Karpas-422 (cell line): ENCODE results near the gene LUZP2. TPM values are rescaled to one million over a fixed set of nuclear protein-coding genes. Genes with fewer than 3 reads are reported as not detected.

Experiments
- DNase-seq: peaks from one replicate; pipeline ENCODE4 v3.0.0-alpha.2; 2015
- H2AFZ ChIP-seq: fragments of 200-600 bp; sonication (generic); 2 replicates; pipeline ENCODE4 v1.6.1; 2014; ENCODE audit warnings: antibody characterized with exemption, low read length, mixed read lengths
- H3K27ac ChIP-seq: fragments of 200-600 bp; sonication (generic); 2 replicates; pipeline ENCODE4 v1.5.1; 2014; ENCODE audit warnings: mild to moderate bottlenecking, low read length, moderate library complexity
- H3K27me3 ChIP-seq: fragments of 200-600 bp; sonication (generic); 2 replicates; pipeline ENCODE4 v1.6.1; 2014; ENCODE audit warnings: low read length, mixed read lengths
- H3K36me3 ChIP-seq: fragments of 200-600 bp; sonication (generic); 2 replicates; pipeline ENCODE4 v1.6.1; 2014; ENCODE audit warnings: low read length, mixed read lengths; ENCODE audit not compliant: insufficient read depth
- H3K4me1 ChIP-seq: fragments of 200-600 bp; sonication (generic); 2 replicates; pipeline ENCODE4 v1.6.1; 2014; ENCODE audit warnings: mild to moderate bottlenecking, low read length, mixed read lengths
- H3K4me2 ChIP-seq: fragments of 200-600 bp; sonication (generic); 2 replicates; pipeline ENCODE4 v1.6.1; 2014; ENCODE audit warnings: low read length, low read depth, mild to moderate bottlenecking; ENCODE audit not compliant: poor library complexity, severe bottlenecking
- H3K4me3 ChIP-seq: fragments of 200-600 bp; sonication (generic); 2 replicates; pipeline ENCODE4 v1.5.1; 2014; ENCODE audit warnings: mild to moderate bottlenecking, antibody characterized with exemption, low read length, mixed read lengths
- H3K79me2 ChIP-seq: fragments of 200-600 bp; sonication (generic); 2 replicates; pipeline ENCODE4 v1.6.1; 2014; ENCODE audit warnings: mild to moderate bottlenecking, low read length, mixed read lengths
- H3K9ac ChIP-seq: fragments of 200-600 bp; sonication (generic); 2 replicates; pipeline ENCODE4 v1.6.0; 2014; ENCODE audit warnings: low read length
- H3K9me2 ChIP-seq: fragments of 200-600 bp; sonication (generic), shearing (Covaris generic); replicated peaks from 2 replicates; pipeline ENCODE4 v1.6.0; 2014; ENCODE audit warnings: mild to moderate bottlenecking, low read length, moderate library complexity; ENCODE audit not compliant: insufficient read depth
- H3K9me3 ChIP-seq: fragments of 300-700, 200-600 bp; sonication (generic); 2 replicates; pipeline ENCODE4 v1.6.1; 2014; ENCODE audit warnings: low read length, mixed read lengths
- H4K20me1 ChIP-seq: fragments of 200-600 bp; sonication (generic); 2 replicates; pipeline ENCODE4 v1.6.1; 2014; ENCODE audit warnings: mild to moderate bottlenecking, antibody characterized with exemption, low read length, low read depth; ENCODE audit not compliant: insufficient read depth
- total RNA-seq: library from RNA; depleted of rRNA; stranded (reverse); fragments of >200 nt; shearing (Covaris generic); gene quantifications from 2 replicates; pipeline ENCODE4 v1.2.3, GENCODE V29; 2014; ENCODE audit warnings: low replicate concordance

Gene LUZP2
- total RNA-seq, 1 experiment from 2014 or later: not detected

DNA sequence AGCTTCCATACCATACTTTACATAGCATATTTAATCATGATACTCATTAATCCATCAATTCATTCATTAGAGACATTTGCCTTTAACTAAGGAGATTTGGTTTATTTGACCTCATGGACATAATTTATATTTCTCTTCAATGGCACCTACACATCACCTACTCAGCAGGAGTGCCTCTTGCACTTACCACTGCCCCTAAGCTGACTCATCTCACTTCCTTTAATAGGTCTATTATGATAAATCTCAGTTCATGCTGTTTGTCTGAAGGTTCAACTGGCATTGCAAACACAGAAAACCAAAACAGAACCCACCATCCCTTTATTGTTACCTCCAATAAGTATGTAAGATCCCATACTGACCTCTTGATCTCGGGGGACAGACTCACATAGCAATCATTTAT, 186.7 kb downstream of the LUZP2 start:
- H4K20me1 ChIP-seq: no peaks in the 10 kb centered on the region
- peaks cover 3% of the 10 kb centered on the region for H3K9me3 ChIP-seq
- H3K9me2 ChIP-seq: 0 out of 2 replicates have a peak, but pooled peaks cover 5% of the 10 kb centered on the region
- no peak overlapping the region for H3K9ac ChIP-seq
- H3K4me2 ChIP-seq: no peak overlapping the region
- H3K27me3 ChIP-seq: no peaks in the 10 kb centered on the region
- no peak overlapping the region for H3K4me3 ChIP-seq
- no peaks in the 10 kb centered on the region for H3K79me2 ChIP-seq
- no peaks in the 10 kb centered on the region for H3K36me3 ChIP-seq
- no peak for DNase-seq
- H3K4me1 ChIP-seq: no peaks in the 10 kb centered on the region
- H2AFZ ChIP-seq: no peak overlapping the region
- H3K27ac ChIP-seq: no peak overlapping the region

DNA sequence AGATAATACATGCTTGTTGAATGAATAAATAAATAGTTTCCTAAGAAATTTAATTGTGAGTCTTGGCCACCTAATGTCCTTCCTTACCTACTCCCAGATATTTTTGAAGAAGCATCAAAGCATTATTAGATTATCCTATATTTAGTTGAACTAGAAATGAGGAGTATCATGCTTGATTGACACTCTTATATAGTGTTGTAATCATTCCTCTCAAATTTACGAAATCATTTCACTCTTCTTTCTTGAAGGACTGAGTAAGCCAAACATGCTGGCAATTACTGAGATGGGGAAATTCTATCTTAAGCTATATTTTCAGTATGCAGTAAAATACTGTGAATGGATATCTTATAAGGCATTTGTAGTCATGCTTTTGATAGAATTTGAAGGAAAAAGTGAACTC, 189.0 kb downstream of the LUZP2 start:
- Histone ChIP-seq H3K9me3 (peaks cover 3% of the 10 kb centered on the region), H3K36me3 (no peaks in the 10 kb centered on the region), H3K4me1 (no peaks in the 10 kb centered on the region), H3K27ac (no peak overlapping the region), H3K4me2 (no peak overlapping the region), H3K9me2 (no peaks in the 10 kb centered on the region), H3K27me3 (no peaks in the 10 kb centered on the region), H4K20me1 (no peaks in the 10 kb centered on the region), H3K4me3 (no peak overlapping the region), H3K9ac (no peak overlapping the region), H2AFZ (no peak overlapping the region), H3K79me2 (no peaks in the 10 kb centered on the region)
- DNase-seq: no peak

- Histone ChIP-seq H3K4me3 (no peak overlapping the region), H3K4me2 (no peak overlapping the region), H2AFZ (no peak overlapping the region), H3K79me2 (no peaks in the 10 kb centered on the region), H4K20me1 (no peaks in the 10 kb centered on the region), H3K4me1 (no peaks in the 10 kb centered on the region), H3K9me3 (no peaks in the 10 kb centered on the region), H3K27me3 (no peaks in the 10 kb centered on the region), H3K36me3 (no peaks in the 10 kb centered on the region), H3K9ac (no peak overlapping the region), H3K9me2 (no peaks in the 10 kb centered on the region), H3K27ac (no peak overlapping the region)
- DNase-seq: no peak
Measured at GRCh38 chr11:24687531-24688147, 190.8 kb downstream of the LUZP2 start.

DNA sequence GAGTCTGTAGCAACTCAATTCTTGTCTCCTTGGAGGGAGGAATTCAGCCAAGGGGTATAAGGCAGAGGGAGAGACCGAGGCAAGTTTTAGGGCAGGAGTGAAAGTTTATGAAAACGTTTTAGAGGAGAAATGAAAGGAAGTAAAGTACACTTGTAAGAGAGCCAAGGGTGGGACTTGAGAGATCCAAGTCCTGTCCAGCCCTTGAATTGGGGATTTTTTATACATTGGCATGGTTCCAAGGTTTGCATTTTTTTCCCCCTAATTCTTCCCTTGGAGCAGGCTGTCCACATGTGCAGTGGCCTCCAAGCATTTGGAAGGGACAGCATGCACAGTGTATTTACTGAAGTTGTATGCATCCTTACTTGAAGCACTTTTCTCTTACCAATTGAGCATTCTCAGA, 192.1 kb downstream of the LUZP2 start:
- H3K9me3 ChIP-seq: no peaks in the 10 kb centered on the region
- no peak for DNase-seq
- H3K36me3 ChIP-seq: no peaks in the 10 kb centered on the region
- H3K79me2 ChIP-seq: no peaks in the 10 kb centered on the region
- no peak overlapping the region for H2AFZ ChIP-seq
- H3K4me1 ChIP-seq: no peaks in the 10 kb centered on the region
- no peaks in the 10 kb centered on the region for H3K27me3 ChIP-seq
- no peak overlapping the region for H3K9ac ChIP-seq
- no peak overlapping the region for H3K4me3 ChIP-seq
- H3K4me2 ChIP-seq: no peak overlapping the region
- no peaks in the 10 kb centered on the region for H4K20me1 ChIP-seq
- H3K27ac ChIP-seq: no peak overlapping the region
- no peaks in the 10 kb centered on the region for H3K9me2 ChIP-seq

DNA sequence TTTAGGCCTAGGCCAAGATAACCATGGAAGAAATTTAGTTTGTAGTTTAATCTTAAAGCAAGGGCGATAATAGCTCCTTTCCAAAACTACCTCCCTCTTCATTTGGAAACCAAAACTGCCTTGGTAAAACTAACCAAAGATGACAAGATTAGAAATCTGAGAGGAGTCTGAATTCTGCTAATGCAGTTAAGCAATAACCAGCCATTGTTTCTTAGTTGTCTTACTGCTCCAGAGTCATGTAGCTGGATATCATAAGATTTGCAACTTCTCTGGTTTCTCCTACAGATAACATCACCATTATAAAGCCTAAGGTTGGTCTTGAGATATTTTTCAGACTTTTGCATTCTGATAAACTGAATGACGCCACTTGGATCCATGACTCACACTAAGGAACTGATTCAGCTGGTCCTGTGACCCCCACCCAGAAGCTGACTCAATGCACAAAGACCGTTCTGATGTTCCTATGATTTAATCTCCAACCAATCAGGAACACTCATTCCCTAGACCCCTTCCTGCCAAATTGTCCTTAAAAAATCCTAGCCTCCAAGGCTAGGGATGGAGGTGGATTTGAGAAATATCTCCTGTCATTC, 200.8 kb downstream of the LUZP2 start:
- no peak for DNase-seq
- H3K9me2 ChIP-seq: no peaks in the 10 kb centered on the region
- H3K27me3 ChIP-seq: no peaks in the 10 kb centered on the region
- H2AFZ ChIP-seq: no peak overlapping the region
- no peaks in the 10 kb centered on the region for H3K4me1 ChIP-seq
- H3K9ac ChIP-seq: no peak overlapping the region
- no peak overlapping the region for H3K27ac ChIP-seq
- no peaks in the 10 kb centered on the region for H3K79me2 ChIP-seq
- H3K4me3 ChIP-seq: no peak overlapping the region
- H3K36me3 ChIP-seq: no peaks in the 10 kb centered on the region
- no peak overlapping the region for H3K4me2 ChIP-seq
- H4K20me1 ChIP-seq: no peaks in the 10 kb centered on the region
- no peaks in the 10 kb centered on the region; the same call in 1 of the 2 replicates for H3K9me3 ChIP-seq

DNA sequence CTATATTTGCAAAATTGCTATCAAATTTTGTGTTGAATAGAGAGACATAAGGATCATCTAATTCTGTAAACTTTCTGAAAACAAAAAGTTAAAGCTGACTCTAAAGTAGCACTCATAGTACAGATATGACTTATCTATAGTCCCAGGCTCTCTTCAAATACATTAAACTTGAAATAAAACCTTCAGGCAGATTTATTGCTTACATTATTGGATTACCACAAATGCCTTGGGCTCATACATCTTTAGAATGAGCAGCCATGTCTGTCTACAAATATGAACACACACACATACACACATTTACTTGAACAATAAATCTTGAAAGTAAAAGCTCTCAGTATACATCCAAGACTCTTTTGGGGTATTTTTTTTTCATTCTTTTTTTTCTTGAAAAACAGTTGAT, 207.9 kb downstream of the LUZP2 start:
- Histone ChIP-seq H3K4me1 (no peaks in the 10 kb centered on the region), H3K4me3 (no peak overlapping the region), H3K4me2 (no peak overlapping the region), H3K9ac (no peak overlapping the region), H3K9me2 (no peaks in the 10 kb centered on the region), H4K20me1 (no peaks in the 10 kb centered on the region), H3K27ac (no peak overlapping the region), H2AFZ (no peak overlapping the region), H3K36me3 (no peaks in the 10 kb centered on the region), H3K27me3 (no peaks in the 10 kb centered on the region), H3K79me2 (no peaks in the 10 kb centered on the region), H3K9me3 (peaks cover 10% of the 10 kb centered on the region)
- no peak for DNase-seq

- H3K4me2 ChIP-seq: no peak overlapping the region
- no peak overlapping the region for H3K9ac ChIP-seq
- no peaks in the 10 kb centered on the region for H3K27me3 ChIP-seq
- H3K4me3 ChIP-seq: no peak overlapping the region
- no peaks in the 10 kb centered on the region for H3K36me3 ChIP-seq
- no peaks in the 10 kb centered on the region for H3K9me2 ChIP-seq
- no peaks in the 10 kb centered on the region for H3K79me2 ChIP-seq
- DNase-seq: no peak
- no peaks in the 10 kb centered on the region for H4K20me1 ChIP-seq
- H3K9me3 ChIP-seq: peaks cover 13% of the 10 kb centered on the region; the same call in 1 of the 2 replicates
- H2AFZ ChIP-seq: no peak overlapping the region
- no peak overlapping the region for H3K27ac ChIP-seq
- H3K4me1 ChIP-seq: no peaks in the 10 kb centered on the region
Measured at GRCh38 chr11:24705474-24705873, 208.6 kb downstream of the LUZP2 start.

- DNase-seq: no peak
- no peaks in the 10 kb centered on the region for H3K36me3 ChIP-seq
- no peak overlapping the region for H2AFZ ChIP-seq
- H4K20me1 ChIP-seq: no peaks in the 10 kb centered on the region
- no peak overlapping the region for H3K4me3 ChIP-seq
- no peaks in the 10 kb centered on the region for H3K9me2 ChIP-seq
- H3K9ac ChIP-seq: no peak overlapping the region
- peaks cover 19% of the 10 kb centered on the region for H3K9me3 ChIP-seq
- H3K79me2 ChIP-seq: no peaks in the 10 kb centered on the region
- no peaks in the 10 kb centered on the region for H3K27me3 ChIP-seq
- no peak overlapping the region for H3K4me2 ChIP-seq
- no peak overlapping the region for H3K27ac ChIP-seq
- H3K4me1 ChIP-seq: no peaks in the 10 kb centered on the region
Measured at GRCh38 chr11:24708616-24709015, 211.8 kb downstream of the LUZP2 start.
